Iris pigment epithelial cell (primary cell): Measurements from ENCODE around the gene SULT4A1.

Experiments
- DNase-seq: peaks from one replicate; pipeline ENCODE4 v3.0.0-alpha.2; 2011; ENCODE audit warnings: low read depth

Gene SULT4A1

GRCh38 chr22:43828725-43828997 lies 33.7 kb downstream of the SULT4A1 start:
- DNase-seq, result no peak

DNA sequence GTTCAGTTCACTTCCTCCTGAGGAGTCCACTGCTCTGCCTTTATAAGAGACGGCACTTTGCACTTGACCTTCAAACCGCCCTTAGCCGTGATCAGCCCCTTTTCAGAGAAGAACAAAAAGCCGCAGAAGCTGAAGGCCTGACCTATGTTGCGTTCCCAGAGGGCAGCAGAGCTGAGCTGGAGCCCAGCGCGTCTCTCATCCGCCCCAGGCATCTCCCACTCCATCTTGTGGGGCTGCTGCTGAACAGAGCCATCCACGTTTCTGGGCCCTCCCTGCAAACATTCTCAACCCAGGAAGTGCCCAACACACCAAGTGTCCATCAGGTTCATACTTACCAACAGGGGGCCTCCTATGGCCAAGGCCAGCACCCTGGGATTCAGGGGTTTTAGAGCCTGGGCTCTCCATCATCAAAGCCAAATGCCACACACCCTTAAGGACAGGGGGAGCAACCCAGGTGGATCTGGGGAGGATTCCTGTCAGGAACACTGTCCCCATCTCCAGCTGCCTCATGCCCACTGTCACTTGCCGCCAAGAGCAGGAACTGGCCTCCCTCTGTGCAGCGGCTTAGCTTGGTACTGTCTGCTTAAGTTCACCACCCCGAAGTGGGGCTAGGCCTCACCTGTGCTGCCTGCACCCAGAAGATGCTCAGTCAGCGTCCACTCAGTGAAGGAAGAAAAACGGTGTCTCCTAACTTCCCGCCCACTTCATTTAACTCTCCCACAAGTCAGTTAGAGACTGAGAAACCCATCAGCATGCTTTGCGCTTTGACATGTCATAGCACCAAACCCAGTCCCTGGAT lies 34.2 kb downstream of the SULT4A1 start:
- DNase-seq, result no peak

GRCh38 chr22:43827003-43827735 lies 35.1 kb downstream of the SULT4A1 start:
- no peak for DNase-seq

GRCh38 chr22:43826142-43827002 lies 35.9 kb downstream of the SULT4A1 start:
- peak; percentile 70 for DNase-seq

DNA sequence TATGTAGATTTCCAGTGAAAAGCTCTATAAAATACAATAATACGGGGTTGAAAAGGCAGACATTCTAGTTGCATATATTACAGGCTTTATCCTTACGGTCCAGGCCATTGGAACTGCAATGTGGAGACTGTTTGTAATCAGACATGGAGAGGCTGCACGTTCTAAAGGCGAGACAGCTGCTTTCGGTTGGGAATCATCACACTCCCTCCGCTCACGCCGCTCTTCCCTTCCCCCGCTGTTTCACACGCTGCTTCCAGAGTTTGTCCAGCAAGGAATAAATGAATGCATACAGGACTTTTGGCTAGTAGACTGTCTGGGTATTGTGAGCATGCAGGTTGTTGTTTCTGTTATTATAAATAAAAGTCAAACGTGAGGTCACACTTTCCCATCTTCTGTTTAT lies 36.7 kb downstream of the SULT4A1 start:
- DNase-seq, result no peak

- no peak for DNase-seq
Observed at GRCh38 chr22:43824724-43825420, 37.4 kb downstream of the SULT4A1 start.

DNA sequence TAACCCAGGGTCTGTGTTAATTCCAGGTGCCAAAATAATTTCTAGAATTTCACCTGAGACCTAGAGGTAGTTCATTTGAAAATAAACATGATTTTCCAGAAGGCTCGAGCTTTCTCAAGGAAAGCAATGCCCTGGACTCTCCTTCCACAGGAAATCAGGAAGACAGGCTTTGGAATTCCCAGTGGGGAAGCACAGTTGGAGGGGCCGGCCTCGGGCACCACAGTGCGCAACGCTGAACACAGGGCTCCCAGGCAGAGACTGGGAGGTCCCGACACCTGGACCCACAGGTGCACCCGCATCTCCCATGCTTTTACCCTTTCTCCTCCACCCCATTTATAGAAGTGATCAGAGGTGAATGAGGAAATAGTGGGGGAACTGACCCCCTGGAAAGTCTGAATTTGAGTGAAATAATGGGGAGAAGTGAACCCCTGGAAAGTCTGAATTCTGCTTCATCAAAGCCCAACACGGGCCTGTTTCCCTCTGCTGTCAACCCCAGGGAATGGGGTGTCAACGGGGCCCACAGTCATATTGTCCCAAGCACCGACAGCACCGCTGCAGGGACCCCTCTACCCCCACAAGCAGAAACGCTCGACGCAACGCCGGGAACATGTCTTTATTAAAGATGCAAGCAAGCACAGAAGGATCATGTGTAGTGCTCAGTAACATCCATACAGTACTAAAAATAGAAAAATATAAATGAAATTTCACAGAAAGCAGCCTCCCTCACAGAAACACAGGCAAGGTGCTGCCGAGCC lies 38.2 kb downstream of the SULT4A1 start:
- no peak for DNase-seq

DNA sequence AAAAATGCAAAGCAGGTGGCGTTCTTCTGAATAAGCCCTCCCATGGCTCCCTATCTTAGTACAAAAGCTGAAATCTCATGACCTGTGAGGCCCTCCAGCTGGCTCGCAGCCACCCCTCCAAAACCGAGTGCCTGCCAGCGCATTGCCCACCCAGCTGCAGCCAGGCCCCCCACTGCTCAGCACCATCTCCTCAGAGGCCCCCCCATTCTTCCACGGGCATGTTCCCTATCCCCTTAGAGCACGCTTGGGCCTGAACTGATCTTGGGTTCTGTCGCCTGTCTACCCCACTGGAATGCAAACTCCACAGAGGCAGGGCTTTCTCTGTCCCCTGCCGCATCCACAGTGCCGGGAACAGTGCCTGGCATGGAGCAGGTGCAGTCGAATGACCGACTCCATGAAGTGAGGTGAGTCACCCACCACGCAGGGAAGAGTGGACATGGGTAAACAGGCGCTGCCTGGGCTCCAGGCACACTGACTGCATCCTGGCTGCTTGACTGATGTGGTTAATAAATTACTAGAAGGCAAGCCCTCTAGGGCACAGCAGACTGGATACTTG lies 38.9 kb downstream of the SULT4A1 start:
- no peak for DNase-seq

GRCh38 chr22:43821606-43822425 lies 40.5 kb downstream of the SULT4A1 start:
- no peak for DNase-seq

GRCh38 chr22:43820651-43821305 lies 41.5 kb downstream of the SULT4A1 start:
- no peak for DNase-seq

DNA sequence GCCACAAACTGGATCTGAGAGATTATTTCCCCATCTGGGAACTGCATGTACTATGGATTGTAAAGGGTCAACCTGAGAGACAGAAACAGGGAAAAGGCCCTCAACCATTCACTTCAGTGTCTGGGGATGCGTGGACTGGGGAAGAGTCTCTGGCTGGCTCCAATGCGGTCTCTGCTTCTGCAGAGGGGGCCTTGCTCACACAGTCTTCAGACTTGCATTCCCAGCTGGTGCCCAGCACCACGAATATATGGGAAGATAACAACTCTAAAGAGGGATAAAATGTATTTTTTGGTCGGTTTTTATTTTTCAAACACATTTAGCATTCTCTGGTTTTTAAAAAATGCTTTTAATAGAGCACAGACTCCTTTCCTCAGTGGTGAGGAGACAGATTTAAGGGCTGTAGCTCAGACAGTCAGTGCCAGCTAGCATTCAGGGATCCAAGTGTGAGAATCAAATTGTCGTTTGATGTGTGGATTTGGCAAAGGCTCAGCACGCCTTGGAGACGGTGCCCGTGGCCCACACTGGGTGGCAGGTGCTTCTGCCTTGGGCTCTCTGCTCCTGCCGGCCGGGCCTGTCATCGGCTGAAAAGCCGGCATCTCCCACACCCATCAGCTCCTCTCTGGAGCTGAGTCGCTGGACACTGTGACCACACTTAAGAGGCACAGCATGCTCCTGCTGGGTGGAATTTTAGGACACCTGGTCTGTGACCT lies 42.2 kb downstream of the SULT4A1 start:
- DNase-seq, result no peak

GRCh38 chr22:43819421-43819921 lies 42.8 kb downstream of the SULT4A1 start:
- no peak for DNase-seq

GRCh38 chr22:43818981-43819380 lies 43.3 kb downstream of the SULT4A1 start:
- no peak for DNase-seq

GRCh38 chr22:43817402-43817801 lies 44.9 kb downstream of the SULT4A1 start:
- DNase-seq, result no peak

GRCh38 chr22:43814264-43814663 lies 48.0 kb downstream of the SULT4A1 start:
- DNase-seq, result no peak

GRCh38 chr22:43812890-43813289 lies 49.4 kb downstream of the SULT4A1 start:
- DNase-seq, result no peak

GRCh38 chr22:43812149-43812842 lies 50.0 kb downstream of the SULT4A1 start, which contains the start of gene EFCAB6:
EFCAB6 (minus strand) TSS chr22:43812305; CDS start chr22:43782318, 29,987 bp downstream.
- peak; percentile 90 for DNase-seq

DNA sequence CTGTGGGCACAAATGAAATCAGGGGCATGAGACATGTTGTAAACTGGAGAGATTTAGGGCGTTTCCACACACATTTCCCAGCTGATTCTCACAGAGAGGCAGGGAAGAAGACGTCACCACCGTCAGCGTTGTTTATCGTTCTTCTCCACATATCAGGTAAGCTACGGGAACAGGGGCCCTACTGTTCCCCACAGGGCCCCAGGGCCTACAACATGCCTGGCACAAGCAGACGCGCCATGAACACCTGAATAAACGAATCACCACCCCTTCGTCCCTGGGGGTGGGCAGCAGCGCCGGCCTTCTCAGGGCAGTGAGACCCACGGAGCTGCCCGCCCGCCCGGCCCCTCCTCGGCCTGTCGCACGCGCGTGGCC lies 50.5 kb downstream of the SULT4A1 start:
- DNase-seq, result peak; percentile 71
